T-helper 1 cell (primary cell): ENCODE data around the gene INPP4A.

ENCODE experiments used
- DNase-seq, 5 donors: peaks; one replicate each; pipeline ENCODE4 v3.0.0-alpha.2; 2012 to 2020

The INPP4A gene

DNA sequence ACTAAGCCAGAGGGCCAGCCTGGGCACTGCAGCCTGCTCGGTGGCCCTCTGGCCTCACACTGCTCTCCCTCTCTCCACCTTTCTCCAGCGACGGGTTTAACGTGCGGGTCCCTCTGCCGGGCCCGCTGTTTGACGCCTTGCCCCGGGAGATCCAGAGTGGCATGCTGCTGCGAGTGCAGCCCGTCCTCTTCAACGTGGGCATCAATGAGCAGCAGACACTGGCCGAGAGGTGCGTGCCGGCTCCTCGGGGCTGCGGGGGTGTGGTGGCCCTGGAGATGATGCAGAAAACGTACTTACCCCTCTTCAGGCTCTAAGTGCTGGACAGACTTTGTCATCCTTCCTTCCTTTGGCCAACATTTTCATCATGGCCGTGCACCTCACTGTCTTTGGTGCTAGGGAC is 121.3 kb downstream of the INPP4A start:
- DNase-seq, result no peak

DNA sequence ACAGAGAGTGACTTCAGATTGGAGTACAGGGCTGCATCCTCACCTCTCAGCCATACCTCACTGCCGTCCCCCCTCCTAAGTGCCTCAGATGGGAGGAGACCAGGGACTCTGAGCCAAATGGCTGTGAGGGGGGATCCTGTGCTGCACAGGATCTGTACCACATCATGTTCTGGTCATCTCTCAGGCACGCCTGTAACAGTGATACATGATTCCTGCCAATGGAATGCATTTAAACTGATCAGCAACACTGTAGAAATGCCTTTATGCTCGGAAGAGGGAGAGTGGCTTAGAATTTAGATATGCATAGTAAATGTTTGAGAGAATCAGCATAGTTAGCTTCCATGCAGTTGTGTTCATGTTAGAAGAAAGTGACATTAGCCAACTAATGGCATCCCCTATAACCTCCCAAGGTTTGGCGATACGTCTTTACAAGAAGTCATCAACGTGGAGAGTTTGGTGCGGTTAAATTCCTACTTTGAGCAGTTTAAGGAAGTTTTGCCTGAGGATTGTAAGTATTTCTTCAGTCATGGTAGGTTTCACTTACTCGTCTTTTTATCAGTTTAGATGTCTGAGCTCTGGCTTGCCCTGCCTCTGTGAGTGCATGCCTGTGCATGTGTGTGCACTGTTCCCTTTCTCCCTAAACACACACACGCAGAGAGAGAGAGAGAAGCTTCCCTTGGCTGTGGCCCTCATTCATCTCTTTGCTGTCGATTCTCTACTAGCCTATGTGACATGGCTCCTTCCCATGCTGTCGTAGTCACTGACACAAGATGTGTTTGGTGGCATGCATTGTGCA is 123.7 kb downstream of the INPP4A start:
- DNase-seq, result no peak

DNA sequence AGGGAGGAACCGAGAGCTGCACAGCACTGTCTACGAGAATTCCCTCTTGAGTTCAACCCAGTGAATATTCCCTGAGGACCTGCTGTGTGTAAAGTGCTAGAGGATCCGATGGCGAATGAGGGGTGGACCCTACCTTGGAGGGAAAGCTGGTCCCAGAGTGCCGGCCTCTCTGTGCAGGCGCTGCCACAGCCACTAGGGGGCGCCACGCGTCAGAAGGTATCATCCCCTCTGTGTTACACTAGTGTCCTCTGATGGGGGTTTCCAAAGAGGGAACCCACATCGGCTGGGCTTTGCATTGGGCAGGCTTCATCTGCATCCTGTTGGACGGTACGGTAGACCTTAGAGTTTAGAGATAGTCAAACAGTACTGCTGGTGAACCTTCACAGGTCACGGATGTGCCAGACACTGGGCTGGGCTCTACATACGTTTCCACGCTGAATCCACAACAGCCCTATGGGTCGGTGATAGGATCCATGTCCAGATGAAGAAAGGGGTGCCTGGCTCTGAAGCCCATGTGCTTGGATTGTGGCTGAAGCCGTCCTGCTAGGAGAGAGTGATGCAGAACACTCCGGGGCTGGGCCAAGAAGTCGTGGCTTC is 124.6 kb downstream of the INPP4A start:
- peak; percentile 26 to 69 (median 53) for DNase-seq

DNA sequence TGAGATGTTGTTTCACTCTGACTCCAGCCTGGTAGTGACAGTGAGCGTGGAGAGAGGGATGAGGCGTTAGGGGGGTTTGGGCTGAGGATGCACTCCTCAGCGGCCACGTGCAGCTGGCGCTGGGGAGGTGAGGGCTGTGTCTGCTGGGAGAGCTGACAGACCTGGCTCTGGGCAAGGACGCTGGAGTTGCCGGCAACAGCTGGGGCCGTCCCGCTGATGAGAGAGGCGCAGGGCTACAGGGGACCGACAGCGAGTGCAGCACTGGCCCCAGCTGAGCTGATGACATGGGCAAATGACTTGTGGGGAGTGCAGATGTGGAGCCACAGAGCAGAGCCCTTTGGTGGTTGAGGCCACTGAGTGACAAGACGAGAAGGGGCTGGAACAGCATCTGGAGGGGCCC is 125.3 kb downstream of the INPP4A start:
- no peak for DNase-seq

- no peak for DNase-seq
These were observed 125.7 kb downstream of the INPP4A start for GRCh38 chr2:98570356-98570755.

DNA sequence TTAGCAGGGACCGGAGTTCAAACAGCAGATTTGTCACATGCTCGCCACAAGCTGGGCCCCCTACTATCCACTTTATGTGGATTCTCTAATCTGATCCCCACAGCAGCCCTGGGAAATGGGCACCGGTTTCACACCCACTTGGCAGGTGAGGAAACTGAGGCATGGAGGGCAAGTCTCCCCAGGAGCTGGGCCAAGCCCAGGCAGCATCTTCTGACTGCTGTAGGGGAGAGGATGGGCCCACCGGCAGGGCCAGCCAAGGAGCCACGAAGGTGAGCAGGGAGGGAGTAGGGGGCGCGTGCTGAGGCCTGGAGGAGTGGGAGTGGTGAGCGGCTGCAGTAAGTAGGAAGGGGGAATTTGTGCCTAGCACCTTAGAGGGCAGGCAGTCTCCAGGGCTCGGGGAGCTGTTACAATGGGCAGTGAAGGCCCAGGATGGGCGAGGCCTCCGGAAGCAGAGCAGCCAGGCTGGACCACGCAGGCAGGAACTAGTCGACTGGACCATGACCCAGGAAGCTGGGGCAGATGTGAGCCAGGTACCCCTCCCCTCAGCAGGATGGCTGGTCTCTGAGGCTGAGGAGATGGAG is 126.6 kb downstream of the INPP4A start:
- DNase-seq, result no peak

DNA sequence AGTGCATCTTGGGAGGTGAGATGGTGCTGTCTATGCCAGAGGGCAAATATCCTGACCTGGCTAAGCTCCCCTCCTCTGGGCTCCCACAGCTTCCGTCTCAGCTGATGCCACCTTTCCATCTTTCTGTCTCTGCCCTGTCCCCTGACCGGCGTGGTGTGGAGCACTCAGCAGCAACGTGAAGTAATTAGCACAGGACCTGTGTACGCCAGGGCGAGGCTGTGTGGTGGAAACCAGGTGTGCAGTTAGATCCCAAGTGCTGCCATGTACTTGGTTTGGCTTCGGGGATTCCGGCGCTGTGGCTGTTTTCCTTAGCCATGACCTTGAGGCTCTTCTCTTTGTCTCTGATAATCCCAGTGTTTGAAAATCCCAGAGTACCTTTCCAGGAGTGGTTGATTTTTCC is 127.1 kb downstream of the INPP4A start:
- DNase-seq, result no peak

- no peak for DNase-seq
These were observed 127.6 kb downstream of the INPP4A start for GRCh38 chr2:98572211-98572610.

DNA sequence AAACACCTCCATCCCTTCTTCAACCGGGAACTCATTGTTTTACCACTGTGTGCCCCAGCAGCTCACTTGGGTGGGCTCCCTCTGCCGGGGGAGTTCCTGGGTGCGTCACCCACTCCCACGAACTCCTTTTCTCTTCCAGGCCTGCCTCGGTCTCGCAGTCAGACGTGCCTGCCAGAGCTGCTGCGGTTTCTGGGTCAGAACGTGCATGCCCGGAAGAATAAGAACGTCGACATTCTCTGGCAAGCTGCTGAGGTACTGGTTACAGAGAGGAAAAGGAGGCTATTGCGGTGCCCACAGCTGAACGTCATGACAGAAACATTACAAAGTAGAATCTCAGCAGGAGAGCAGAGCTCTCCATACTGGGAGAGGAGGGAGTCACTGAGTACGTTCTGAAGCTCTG is 128.0 kb downstream of the INPP4A start:
- no peak for DNase-seq

DNA sequence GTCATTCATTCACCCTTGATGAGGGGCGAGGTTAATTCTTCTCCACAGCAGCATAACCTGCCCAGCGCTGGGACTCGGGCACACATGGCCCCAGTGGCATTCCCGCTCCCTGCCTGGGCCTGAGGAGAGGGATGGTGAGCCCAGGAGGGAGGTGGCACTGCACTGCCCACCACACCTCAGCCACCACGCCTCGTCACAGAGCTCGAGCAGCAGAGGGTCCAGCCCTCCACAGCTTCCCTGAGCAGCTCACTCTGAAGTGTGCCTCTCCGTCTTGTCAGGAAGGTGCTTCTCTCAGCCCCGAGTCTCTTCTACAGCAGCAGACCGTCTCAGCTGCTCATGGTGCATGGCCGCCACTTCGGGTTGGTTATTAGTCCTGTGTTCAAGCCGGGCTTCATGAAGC is 128.8 kb downstream of the INPP4A start:
- DNase-seq, result no peak

DNA sequence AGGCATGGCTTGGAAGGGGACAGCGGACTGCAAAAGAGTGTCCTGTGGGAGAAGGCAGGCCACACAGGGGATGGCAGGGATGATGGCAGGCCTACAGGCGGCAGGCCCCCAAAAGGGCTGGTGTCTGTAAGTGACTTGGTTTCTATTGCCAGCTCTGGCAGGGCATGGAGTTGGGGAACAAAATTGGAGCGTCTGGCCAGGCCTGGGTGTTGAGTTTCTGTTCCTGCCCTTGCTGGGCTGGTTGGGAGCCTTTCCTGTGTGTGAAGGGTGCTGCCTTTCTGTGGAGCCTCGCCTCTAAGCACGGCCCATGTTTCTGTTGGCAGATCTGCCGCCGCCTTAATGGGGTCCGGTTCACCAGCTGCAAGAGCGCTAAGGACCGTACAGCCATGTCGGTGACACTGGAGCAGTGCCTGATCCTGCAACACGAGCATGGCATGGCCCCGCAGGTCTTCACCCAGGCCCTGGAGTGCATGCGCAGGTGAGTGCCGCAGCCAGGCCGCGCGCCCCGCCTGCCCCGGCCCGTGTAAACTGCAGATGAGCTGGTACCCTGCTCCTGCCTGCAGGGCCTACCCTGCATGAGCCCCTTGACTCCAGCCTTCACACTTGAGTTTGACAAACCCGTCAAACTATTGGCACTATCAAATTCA is 132.1 kb downstream of the INPP4A start:
- no peak for DNase-seq

DNA sequence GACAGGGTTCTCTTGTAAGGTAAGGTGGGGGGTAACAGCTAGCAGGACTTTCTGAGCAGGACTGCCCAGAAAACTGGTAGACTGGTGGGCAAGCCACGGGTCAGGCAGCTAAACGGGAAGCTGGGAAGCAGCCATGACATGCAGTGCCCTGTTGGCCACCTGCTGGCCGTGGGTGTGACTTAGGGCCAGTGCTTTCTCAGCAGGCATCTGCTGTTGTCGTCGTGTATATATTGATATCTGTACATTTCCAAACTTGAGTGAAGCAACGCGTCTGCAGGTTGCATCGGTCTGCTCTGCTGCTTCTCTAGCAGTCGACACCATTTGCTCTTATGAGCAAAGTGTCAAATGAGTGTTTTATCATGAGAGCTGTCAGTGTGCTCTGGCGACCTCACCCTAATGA is 132.7 kb downstream of the INPP4A start:
- no peak for DNase-seq

- DNase-seq, result no peak
These were observed 133.6 kb downstream of the INPP4A start for GRCh38 chr2:98578231-98578630.

DNA sequence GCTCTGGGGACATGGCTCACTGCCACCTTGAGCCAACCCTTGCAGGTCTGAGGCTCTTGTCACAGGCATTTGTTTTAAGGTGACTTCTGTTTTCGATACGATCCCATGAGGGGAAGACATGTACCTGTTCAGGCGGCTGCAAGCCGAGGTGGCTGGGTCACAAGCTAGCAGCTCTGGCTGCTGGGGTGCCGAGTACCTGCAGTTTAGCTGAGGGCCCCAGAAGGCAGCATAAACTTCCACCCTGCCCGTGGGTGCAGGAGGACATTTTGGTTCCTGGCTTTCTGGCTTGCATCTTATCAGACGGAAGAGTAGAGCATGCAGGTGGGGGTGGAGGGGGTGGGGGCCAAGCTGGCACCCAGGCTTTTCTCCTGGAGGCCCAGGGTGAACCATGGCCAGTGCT is 135.3 kb downstream of the INPP4A start:
- no peak for DNase-seq

DNA sequence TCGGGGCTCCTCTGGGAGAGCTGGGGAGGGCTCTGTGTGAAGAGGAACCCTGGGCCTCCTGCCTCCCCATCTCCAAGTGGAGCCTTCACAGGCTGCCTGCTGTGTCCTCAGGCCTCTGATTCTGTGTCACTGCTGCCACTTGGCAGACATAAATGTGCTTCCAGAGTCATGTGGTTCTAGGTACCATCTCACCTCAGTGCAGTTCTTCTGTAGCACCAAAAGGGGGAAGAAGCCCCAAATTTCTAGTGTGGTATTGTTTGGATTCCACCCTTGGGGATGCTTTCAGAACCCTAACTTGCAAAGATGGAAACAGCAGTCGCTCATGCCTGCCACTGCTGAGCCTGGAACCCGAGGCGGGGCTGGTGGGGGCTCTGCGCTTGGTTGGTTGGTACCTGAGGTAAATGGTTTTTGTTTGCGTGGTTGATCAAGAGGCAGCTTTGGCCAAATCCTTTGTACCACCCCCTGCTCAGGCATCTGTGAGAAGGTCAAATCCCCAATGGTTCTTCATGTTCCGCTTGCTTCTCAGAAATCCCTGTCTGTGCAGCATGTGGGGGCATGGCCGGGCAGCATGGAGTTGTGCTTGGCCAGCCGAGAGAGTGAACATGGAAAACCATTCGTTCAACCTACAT is 136.1 kb downstream of the INPP4A start:
- no peak for DNase-seq

DNA sequence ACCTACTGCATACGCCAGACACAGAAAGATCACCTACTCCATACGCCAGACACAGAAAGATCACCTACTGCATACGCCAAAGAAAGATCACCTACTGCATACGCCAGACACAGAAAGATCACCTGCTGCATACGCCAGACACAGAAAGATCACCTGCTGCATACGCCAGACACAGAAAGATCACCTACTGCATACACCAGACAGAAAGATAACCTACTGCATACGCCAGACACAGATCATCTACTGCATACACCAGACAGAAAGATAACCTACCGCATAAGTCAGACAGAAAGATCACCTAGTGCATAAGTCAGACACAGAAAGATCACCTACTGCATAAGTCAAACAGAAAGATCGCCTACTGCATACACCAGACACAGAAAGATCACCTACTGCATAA is 137.9 kb downstream of the INPP4A start:
- DNase-seq, result no peak

DNA sequence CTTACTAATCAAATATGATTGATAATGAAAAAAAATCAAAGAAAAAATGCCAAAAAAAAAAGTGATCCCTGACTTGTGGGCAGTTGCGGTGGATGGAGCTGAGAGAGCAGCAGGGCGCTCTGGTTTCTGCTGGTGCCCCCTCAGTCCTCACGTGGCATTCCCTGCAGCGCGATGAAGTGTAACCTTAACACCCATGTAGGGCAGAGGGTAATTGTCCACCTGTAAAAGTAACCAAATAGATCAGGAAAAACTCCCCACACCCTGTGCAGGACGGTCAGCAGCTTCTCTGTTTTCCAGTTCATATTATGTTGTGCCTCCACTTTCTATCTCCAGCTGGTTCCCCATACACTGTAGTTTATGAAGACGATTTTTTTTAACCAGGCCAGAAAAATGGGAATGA is 138.6 kb downstream of the INPP4A start:
- no peak for DNase-seq

DNA sequence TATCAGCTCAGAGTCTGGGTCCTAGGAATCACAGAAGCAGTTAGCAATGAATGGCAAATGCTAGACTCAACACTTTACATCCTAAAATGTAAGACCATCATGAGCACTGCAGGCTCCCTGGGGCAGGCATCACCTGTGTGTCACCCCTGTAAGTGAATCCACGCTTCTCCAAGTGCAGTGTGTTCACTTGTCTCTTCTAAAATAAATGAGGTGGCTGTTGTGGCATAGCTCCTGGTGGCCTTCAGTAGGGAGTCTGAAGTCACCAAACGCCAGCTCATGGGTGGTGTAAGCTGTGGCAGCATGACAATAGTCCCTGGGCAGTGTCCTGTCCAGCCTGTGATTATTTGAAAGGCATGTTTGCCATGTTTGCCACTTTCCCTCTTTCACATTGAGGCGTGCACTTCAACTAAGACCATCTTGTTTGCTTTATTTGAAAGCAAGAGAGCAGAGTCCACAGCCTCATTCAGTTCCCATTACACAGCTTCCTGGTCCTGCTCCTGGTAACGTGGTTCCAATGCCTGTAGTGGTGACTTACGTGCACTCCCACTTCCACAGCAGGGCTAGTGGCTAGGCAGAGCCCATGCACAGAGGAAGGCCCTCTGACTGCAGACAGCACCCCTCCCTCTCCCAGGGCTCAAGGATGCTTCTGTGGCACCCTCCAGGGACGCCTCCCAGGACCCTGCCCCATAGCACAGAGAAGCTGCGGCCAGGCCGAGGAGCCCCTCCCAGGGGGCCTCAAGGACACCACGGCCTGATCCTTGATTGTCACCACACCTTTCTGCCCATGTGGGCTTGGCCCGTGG is 139.4 kb downstream of the INPP4A start:
- no peak for DNase-seq

- no peak for DNase-seq
These were observed 140.7 kb downstream of the INPP4A start for GRCh38 chr2:98585386-98585785.

GRCh38 chr2:98586551-98587140 is 142.0 kb downstream of the INPP4A start:
- DNase-seq, result no peak

DNA sequence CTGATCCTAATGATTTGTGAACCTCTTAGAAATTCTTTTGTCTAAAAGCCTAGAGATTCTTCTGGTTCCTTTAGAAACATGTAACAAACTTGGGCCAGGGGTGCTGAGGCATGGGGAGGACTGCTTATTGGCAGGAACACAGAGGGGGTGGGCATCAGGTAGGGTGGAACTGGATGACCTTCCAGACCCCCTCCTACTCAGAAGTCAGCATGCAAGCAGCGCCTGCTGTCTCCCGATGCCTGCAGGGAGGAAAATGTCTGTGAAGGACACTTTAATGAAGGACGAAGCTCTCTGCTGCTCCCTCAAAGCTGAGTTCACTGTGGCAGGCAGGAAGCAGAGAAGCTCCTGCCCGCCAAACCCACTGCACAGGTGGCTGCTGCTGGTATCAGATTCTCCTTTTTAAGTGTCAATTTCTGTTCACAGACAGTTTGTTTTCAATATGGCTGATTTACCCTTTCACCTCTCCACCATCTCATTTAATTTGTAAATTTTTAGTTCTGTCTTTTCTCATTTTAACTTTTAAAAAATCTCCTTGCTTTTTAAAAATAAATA is 144.3 kb downstream of the INPP4A start:
- DNase-seq, result no peak

- DNase-seq, result no peak
These were observed 144.8 kb downstream of the INPP4A start for GRCh38 chr2:98589489-98589888.
